ENCODE measurements around the gene WDR54.
"Not testable (repeated sequence)": the region's sequence is repeated elsewhere in the genome, so short reads cannot be mapped to it uniquely, and the experiment has no call there.

WDR54 gene

DNA sequence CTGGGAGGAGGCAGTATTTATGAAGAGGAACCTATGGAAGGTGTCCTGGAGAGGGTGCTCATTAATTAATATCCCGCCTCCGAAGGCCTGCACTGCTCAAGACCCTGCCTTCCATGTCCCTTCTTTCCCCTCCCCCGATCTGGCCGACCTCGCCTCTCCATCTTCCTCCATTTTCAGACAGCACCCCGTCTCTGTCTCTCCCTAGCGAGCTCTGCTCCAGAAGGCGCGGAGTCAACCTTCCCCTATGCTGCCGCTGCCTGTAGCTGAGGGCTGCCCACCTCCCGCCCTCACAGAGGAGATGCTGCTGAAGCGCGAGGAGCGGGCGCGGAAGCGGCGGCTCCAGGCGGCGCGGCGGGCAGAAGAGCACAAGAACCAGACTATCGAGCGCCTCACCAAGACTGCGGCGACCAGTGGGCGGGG, 35.6 kb downstream of the WDR54 start:
- DNase-seq (ENCODE audit: low read depth in 2 of 2), result no peak

DNA sequence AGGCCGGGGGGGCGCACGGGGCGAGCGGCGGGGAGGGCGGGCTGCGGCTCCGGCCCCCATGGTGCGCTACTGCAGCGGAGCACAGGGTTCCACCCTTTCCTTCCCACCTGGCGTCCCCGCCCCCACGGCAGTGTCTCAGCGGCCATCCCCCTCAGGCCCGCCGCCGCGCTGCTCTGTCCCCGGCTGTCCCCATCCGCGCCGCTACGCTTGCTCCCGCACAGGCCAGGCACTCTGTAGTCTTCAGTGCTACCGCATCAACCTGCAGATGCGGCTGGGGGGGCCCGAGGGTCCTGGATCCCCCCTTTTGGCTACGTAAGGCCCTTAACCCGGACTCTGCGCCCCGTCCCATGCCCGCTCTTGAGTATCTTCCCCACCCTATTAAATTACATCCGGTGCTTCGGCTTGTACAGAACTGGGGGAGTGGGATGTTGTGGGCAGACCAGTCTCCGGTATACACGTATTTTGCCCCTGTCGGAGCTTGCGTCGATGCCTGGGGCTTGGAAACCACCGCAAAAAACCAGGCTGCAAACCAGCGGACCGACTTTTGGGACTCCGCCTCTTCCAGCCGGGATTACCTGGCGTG, 36.1 kb downstream of the WDR54 start:
- peak; percentile 54 to 70 for DNase-seq (ENCODE audit: low read depth in 2 of 2)

DNA sequence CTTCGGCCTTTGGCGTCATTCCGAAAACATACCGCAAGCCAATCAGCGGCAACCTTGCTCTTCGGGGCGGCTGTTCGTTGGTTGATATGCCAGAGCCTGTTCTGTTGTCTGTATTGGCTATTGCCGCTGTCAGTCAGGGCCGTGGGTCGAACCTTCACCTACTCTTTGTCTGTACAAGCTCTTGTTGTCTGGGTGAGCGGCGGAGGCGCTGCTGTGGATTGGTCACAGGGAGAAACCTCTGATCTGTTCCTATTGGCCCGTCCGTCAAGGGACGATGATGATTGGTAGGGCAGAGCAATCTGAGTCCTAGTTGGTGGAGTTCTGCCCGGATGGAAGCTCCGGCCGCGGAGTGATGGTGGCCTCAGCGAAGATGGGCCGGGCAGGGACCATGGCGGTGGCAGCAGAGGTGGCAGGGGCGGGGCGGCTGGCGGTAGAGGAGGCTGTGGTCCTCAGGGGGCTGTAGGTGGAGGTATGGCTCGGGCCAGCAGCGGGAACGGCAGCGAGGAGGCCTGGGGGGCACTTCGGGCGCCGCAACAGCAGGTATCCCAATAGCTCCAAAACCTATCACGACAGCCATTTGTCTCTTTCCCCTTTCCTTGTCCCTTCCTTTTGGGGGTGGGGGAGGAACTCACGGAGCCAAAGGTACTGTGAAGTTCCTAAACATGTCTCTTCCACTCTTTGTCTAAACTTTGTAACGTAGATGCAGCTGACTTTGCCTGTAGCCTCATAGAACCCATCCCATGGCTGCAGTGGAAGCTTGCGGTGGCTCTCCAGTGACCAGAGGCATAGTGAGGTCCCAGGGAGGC, 36.8 kb downstream of the WDR54 start, which contains the start of gene WBP1:
TSS of gene WBP1 (plus strand) at position 307 of the 806 bp plus-strand sequence. CDS start at position 472, 165 bp downstream.
- peak; percentile 92 to 98 for DNase-seq (ENCODE audit: low read depth in 2 of 2)

DNA sequence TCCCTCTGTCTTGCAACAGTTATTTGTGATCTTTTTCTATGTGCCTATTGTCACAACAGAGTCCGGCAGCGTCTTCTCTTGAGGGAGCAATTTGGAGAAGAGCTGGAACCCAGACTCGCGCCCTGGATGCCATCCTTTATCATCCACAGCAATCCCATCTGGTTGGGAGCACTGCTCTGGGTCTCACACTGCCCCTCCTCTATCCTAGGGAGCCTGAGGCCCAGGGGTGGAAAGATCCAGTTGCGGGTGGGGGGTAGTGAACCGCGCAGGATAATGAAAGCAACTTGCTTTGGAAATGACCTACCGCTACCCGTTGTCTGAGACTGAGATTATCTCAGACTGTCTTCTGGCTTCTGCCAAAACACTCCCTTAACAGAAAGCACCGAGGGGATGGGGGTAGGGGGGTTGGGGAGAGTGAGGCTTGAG, 37.4 kb downstream of the WDR54 start:
- DNase-seq (ENCODE audit: low read depth in 2 of 2), result no peak

DNA sequence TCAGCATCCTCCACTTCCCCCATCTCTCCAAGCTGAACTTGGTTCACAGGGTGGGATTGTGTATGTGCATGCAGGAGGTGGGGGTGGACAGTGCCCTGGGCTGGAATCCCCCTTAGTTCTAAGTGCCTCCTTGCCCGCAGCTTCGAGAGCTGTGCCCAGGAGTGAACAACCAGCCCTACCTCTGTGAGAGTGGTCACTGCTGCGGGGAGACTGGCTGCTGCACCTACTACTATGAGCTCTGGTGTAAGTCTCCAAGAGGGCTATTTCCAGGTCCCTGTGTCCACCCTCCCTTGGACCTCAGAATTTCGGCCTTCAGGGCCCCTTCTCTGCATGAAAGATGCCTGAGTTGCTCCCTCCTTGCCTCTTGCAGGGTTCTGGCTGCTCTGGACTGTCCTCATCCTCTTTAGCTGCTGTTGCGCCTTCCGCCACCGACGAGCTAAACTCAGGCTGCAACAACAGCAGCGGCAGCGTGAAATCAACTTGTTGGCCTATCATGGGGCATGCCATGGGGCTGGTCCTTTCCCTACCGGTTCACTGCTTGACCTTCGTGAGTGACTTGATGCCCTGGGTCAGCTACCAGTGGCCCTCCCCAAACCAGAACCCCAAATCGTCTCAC, 38.1 kb downstream of the WDR54 start:
- DNase-seq (ENCODE audit: low read depth in 2 of 2), result not testable (repeated sequence)

DNA sequence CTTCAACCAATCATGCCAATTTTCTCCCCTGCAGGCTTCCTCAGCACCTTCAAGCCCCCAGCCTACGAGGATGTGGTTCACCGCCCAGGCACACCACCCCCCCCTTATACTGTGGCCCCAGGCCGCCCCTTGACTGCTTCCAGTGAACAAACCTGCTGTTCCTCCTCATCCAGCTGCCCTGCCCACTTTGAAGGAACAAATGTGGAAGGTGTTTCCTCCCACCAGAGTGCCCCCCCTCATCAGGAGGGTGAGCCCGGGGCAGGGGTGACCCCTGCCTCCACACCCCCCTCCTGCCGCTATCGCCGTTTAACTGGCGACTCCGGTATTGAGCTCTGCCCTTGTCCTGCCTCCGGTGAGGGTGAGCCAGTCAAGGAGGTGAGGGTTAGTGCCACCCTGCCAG, 38.7 kb downstream of the WDR54 start:
- not testable (repeated sequence) for DNase-seq (ENCODE audit: low read depth in 2 of 2)

DNA sequence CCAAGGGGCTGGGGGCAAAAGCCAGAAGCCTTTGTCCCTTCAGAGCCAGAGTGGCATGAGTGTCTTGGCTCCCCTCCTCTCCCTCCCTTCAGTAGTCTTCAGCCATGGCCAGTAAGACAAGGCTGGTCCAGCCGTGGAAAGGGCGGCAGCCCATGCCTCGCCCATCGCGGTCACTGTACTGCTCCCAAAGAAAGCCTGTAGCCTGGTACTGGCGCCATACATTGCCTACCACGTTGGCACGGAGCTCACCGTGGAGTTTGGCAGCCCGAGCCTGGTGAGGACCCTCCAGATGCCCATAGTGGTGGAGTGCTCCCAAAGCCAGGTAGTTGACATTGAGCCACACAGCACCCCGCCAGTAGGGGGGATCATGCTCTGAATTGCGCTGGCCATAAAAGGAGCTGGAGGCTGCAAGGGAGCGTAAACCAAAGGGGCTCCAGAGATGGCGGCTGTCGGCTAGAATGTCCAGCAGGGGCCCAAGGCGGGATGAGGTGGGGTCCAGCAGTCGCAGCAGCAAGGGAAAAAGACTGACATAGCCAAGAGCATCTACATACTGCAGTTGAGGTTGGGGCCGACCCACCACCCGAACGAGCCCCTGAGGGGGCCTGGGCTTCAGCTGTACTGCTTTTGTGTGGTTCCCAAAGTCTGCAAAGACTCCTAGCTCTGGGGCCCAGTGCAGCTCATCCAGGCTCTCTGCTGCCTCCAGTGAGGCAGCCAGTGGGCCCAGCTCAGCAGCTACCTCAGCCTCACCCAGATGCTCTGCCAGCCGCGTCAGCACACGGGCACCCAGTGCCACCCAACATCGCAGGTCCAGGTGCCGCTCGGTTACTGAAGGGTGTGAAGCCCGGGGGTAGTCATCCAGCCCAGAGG, 39.9 kb downstream of the WDR54 start:
- no peak for DNase-seq (ENCODE audit: low read depth in 2 of 2)

DNA sequence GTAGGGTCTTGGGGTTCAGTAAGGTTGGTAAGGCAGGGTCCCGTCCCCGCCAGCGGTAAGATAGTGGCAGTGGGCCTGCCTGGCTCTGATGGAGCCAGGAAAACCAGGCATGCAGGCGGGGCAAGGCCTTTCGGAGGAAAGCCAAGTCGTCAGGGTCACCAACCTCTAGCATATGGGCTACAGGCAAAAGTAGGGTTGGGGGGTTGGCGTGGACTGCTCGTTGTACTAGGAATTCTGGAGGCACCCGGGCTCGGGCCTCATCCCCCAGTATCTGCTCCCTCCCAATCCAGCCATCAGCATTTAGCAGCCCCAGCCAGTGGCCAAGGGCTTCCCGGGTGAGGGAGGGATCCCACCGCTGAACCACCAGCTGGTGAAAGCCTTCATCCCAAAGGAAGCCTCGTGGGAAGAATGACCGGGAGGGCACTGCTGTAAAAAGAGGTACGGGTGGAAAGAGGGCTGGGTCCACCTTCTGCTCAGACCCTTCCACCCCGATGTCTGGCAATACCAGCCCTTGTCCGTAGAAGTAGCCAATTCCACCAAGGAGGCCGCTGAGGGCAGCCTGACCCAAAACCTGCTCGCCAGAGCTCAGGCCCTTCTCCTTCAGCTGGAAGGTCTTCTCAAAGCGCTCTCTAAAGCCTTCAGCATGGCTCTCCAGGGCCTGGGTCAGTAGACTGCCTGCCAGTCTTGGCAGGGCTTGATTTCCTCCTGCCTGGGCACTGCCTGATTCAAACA, 40.7 kb downstream of the WDR54 start:
- no peak for DNase-seq (ENCODE audit: low read depth in 2 of 2)

DNA sequence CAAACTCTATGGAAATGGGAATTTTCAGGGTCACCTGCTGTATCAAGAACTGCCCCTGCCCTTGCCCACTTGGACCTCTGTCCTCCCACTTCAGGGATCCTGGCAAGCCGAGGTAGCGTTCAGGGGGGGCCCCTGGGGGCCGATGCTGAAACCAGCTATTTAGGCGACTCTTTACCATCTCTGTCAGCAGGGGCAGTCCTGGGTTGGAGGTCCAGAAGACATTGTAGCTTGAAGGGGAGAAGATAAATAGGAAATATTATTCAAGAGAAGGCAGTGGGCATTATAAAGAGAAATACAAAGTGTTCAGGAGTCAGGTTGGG, 41.2 kb downstream of the WDR54 start:
- DNase-seq (ENCODE audit: low read depth in 2 of 2), result no peak

DNA sequence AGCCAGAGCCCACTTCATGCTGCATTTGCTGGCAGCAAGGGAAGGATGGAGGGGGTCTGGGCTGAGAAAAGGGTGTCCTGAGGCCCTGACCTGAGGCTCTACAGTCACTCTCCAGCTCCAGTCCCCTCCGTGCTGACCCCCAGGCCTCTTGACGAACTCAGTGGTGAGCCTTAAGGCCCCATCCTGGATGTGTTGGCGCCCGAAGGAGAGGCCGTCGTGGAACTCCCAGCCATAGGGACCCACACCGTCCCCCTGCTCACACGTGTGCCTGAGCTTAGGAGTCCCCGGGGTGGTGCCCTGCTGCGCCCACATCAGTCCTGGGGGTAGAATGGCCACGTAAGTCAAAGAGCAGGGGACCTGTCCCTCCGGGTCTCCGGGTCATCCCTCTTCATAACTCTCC, 42.9 kb downstream of the WDR54 start:
- DNase-seq (ENCODE audit: low read depth in 2 of 2), result no peak

DNA sequence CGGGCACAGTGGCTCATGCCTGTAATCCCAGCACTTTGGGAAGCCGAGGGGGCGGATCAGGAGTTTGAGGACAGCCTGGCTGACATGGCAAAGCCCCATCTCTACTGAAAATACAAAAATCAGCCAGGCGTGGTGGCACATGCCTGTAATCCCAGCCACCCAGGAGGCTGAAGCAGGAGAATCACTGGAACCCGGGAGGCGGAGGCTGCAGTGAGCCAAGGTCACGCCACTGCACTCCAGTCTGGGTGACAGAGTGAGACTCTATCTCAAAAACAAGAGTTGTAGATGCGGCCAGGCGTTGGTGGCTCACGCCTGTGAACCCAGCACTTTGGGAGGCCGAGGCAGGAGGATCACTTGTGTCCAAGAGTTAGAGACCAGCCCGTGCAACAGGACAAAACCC, 49.2 kb downstream of the WDR54 start:
- DNase-seq (ENCODE audit: low read depth in 2 of 2), result not testable (repeated sequence)

DNA sequence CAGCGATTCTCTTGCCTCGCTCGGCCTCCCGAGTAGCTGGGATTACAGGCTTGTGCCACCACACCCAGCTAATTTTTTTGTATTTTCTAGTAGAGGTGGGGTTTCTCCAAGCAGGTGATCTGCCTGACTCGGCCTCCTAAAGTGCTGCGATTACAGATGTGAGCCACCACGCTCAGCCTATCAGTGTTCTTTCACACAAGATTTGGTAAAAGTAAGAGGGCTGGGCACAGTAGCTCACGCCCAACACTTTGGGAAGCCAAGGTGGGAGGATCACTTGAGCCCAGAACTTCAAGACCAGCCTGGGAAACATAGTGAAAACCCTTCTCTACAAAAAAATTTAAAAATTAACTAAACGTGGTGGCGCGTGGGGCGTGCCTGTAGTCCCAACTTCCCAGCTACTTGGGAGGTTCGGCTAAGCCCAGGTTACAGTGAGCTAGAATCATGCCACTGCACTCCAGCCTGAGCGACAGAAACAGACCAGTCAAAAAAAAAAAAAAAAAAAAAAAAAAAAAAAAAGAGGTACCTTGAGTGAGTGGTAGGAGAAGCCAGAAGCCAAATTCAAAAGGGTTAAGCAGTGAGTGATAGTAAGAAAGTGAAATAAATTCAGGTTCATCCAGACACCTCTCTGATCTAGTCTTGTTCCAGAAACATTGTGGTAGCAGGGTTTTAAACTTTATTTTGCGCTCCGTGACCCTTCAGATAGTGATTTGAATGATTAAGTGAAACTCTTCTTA, 50.0 kb downstream of the WDR54 start:
- DNase-seq (ENCODE audit: low read depth in 2 of 2), result no peak

DNA sequence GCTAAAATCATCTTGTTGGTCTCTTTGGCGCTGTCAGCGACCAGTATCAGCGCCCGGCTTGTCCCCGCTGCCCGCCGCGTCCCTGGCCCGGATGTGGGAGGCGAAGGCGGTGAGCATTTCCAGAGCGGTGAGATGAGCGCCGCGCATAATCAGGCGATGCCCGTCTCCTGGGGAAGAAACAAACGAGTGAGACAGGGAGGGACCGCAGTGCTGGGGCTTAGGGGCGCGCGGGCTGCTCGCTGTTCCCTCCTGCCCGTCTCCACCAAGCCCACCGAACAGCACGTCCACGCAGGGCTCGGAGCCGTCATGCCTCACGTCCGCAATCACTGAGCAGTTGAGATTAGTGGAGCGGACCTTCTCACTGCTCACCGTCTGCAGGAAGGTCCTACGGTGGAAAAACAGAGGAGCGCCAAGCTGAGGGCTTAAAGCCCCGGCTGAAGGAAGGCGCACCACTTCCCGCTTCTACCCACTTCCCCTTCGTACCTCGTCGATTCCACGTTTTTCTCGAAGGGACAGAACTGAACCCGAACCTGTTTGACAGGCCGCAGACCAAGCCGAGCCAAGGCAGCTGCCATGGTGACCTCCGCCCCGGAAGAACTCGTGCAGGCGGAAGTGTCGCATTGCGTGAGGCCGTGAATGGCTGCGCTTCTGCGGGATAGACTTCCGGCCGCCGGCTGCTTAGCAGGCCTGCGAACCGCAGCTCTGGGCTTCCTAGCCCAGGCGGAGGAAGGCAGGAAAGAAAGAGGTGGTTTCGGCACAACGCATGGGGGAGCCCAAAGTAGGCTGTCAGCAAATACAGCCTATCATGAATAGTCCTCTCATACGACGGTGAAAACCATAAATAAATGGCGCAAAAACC, 50.8 kb downstream of the WDR54 start, which contains the start of gene MRPL53:
TSS of gene MRPL53 (minus strand) at position 595 of the 859 bp plus-strand sequence. CDS start at position 575, 20 bp downstream.
- DNase-seq (ENCODE audit: low read depth in 2 of 2), result peak; percentile 88 to 95

DNA sequence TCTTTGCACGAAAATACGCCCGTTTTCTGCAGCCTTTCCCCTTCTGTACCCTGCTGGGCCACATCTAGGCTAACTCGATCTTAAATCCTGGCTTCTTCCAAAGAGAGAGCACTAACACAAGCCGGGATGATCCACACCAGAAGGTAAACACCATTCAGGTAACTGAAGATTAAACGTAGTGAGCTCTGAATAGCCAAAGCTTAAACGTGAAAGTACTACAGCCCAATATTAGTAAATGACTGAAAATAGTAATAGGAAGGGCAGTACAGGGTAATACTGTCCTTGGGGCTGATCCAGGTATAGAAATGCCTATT, 51.4 kb downstream of the WDR54 start:
- DNase-seq (ENCODE audit: low read depth in 2 of 2), result no peak

DNA sequence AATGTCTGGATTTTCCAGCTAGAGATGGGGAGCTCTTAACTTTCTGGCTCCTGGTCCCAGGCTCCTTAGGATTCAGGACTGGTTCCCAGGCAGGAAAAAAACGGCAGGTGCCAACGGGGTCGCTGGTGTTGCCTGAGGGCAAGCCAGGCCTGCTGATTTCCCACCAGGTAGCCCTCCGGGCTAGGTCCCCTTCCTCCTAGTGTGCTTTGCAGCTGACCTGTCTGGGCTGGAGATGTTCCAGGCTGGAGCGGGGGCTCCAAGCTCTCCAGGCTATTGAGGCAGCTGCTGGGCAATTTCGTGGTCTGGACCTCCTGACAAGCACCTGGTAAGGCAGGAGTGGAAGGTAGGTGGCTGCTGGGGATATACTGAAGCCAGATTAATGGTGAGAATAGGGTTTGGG, 53.0 kb downstream of the WDR54 start:
- DNase-seq (ENCODE audit: low read depth in 2 of 2), result no peak

DNA sequence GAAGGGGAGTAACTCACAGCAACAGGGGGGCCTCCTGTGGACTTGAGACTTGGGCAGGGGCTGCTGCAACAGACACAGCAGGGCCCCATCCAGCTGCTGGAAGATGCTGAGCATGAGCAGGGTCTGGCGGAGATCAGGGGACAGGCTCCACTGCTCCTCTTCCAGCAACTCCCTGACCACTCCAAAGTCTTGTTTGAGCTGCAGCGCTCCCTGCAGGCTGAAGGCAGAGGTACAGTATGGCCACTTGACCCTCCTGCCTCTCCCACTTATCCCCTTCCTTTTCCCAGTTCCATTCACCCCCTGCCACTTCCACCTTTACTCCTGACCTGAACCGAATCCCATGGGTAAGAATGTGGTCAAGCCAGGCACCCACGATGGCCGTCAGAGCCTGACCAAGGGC, 53.4 kb downstream of the WDR54 start:
- no peak for DNase-seq (ENCODE audit: low read depth in 2 of 2)

Data from stimulated activated CD4-positive, alpha-beta T cell treated with anti-CD3 and anti-CD28 coated beads, Interleukin-1b, Interleukin-23, amount 100 ng/mL, for 1 hour (primary cell).